ENCODE data around the gene CSNK1A1. TPM values are rescaled to one million over a fixed set of nuclear protein-coding genes. Genes with fewer than 3 reads are reported as not detected.
A peak's percentile ranks its signal among the peaks of the same experiment; 100 is the strongest.
"Not testable (repeated sequence)": the region's sequence is repeated elsewhere in the genome, so short reads cannot be mapped to it uniquely, and the experiment has no call there.

CSNK1A1 gene
- total RNA-seq, 1 experiment from 2014 or later = 244 TPM

GRCh38 chr5:149598966-149599365 lies 47.7 kb upstream of the CSNK1A1 start:
- ChIA-PET POLR2A (ENCODE audit: low non-redundant PET) (no interaction called here), CTCF (no interaction called here)
- no peak for DNase-seq (ENCODE audit: low spot score)
- intact Hi-C loops (cut with micrococcal nuclease; ENCODE audit: unreplicated experiment) = no loop called here
- no peaks in the 10 kb centered on the region for H3K36me3 ChIP-seq (ENCODE audit: insufficient read depth, low read length, poor library complexity, severe bottlenecking)
- TF ChIP-seq, protein P1, sequence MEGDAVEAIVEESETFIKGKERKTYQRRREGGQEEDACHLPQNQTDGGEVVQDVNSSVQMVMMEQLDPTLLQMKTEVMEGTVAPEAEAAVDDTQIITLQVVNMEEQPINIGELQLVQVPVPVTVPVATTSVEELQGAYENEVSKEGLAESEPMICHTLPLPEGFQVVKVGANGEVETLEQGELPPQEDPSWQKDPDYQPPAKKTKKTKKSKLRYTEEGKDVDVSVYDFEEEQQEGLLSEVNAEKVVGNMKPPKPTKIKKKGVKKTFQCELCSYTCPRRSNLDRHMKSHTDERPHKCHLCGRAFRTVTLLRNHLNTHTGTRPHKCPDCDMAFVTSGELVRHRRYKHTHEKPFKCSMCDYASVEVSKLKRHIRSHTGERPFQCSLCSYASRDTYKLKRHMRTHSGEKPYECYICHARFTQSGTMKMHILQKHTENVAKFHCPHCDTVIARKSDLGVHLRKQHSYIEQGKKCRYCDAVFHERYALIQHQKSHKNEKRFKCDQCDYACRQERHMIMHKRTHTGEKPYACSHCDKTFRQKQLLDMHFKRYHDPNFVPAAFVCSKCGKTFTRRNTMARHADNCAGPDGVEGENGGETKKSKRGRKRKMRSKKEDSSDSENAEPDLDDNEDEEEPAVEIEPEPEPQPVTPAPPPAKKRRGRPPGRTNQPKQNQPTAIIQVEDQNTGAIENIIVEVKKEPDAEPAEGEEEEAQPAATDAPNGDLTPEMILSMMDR (conservative IDR thresholded peaks at IDR 0.05; ENCODE audit: low read depth, low read length) = no peak
- TF ChIP-seq EZH2 (IDR thresholded peaks at IDR 0.05; ENCODE audit: borderline replicate concordance, low read depth, low read length, poor library complexity, severe bottlenecking) = no peak
- no peak overlapping the region for H3K27ac ChIP-seq (ENCODE audit: low read depth, low read length, poor library complexity, severe bottlenecking)
- no TSS peak for BruUV-seq (replicated peaks)
- no peaks in the 10 kb centered on the region for H3K9me3 ChIP-seq (ENCODE audit: low read depth, low read length, poor library complexity, severe bottlenecking)
- H3K4me1 ChIP-seq (ENCODE audit: insufficient read depth, low read length, poor library complexity, severe bottlenecking) = peaks cover 4% of the 10 kb centered on the region
- H3K4me3 ChIP-seq (ENCODE audit: low read depth, low read length, poor library complexity, severe bottlenecking) = no peak overlapping the region
- H3K27me3 ChIP-seq (replicated peaks; ENCODE audit: insufficient read depth, low read depth, low read length, poor library complexity) = no peaks in the 10 kb centered on the region

DNA sequence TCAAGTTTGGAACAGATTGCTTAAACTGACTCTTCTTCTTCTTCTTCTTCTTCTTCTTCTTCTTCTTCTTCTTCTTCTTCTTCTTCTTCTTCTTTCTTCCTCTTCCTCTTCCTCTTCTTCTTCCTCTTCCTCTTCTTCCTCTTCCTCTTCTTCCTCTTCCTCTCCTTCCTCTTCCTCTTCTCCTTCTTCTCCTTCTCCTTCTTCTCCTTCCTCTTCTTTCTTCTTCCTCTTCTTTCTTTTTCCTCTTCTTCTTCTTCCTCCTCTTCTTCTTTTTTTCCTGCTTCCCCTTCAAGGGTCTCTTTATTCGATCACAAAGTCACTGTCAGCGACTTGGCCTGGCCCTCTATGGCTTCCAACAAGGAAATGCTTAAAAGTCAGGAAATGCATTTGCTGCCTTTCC lies 47.0 kb upstream of the CSNK1A1 start:
- H3K36me3 ChIP-seq (ENCODE audit: insufficient read depth, low read length, poor library complexity, severe bottlenecking); POLR2A ChIA-PET (ENCODE audit: low non-redundant PET); H3K9me3 ChIP-seq (ENCODE audit: low read depth, low read length, poor library complexity, severe bottlenecking); DNase-seq (ENCODE audit: low spot score); H3K4me1 ChIP-seq (ENCODE audit: insufficient read depth, low read length, poor library complexity, severe bottlenecking); intact Hi-C loops (cut with micrococcal nuclease; ENCODE audit: unreplicated experiment); H3K27me3 ChIP-seq (replicated peaks; ENCODE audit: insufficient read depth, low read depth, low read length, poor library complexity); CTCF ChIA-PET; H3K4me3 ChIP-seq (ENCODE audit: low read depth, low read length, poor library complexity, severe bottlenecking); BruUV-seq (replicated peaks); H3K27ac ChIP-seq (ENCODE audit: low read depth, low read length, poor library complexity, severe bottlenecking): not testable (repeated sequence)

DNA sequence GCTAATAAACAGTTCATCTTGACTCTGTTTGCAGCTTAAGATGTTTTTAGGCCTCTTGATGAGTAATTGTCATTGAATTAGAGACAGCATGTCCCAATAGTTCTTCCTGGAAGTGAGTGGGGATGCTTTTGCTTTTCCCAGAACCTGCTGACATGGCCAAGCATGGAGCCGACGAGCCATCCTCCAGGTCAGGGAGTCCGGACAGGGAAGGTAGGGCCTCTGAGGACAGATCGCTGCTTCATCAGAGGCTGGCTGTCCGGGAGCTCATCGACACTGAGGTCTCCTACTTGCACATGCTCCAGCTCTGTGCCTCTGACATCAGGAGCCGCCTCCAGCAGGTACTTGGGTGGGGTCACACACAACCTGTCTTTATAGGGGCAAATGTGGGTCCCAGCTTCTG lies 46.4 kb upstream of the CSNK1A1 start:
- intact Hi-C loops (cut with micrococcal nuclease; ENCODE audit: unreplicated experiment) = no loop called here
- Histone ChIP-seq H3K27ac (ENCODE audit: low read depth, low read length, poor library complexity, severe bottlenecking) (no peak overlapping the region), H3K4me1 (ENCODE audit: insufficient read depth, low read length, poor library complexity, severe bottlenecking) (peaks cover 4% of the 10 kb centered on the region), H3K27me3 (replicated peaks; ENCODE audit: insufficient read depth, low read depth, low read length, poor library complexity) (no peaks in the 10 kb centered on the region), H3K9me3 (ENCODE audit: low read depth, low read length, poor library complexity, severe bottlenecking) (no peaks in the 10 kb centered on the region), H3K36me3 (ENCODE audit: insufficient read depth, low read length, poor library complexity, severe bottlenecking) (no peaks in the 10 kb centered on the region), H3K4me3 (ENCODE audit: low read depth, low read length, poor library complexity, severe bottlenecking) (no peak overlapping the region)
- no TSS peak for BruUV-seq (replicated peaks)
- no peak for TF ChIP-seq EZH2 (IDR thresholded peaks at IDR 0.05; ENCODE audit: borderline replicate concordance, low read depth, low read length, poor library complexity, severe bottlenecking)
- TF ChIP-seq, protein P1 (conservative IDR thresholded peaks at IDR 0.05; ENCODE audit: low read depth, low read length) = no peak
- DNase-seq (ENCODE audit: low spot score) = no peak
- POLR2A ChIA-PET (ENCODE audit: low non-redundant PET) = no interaction called here
- CTCF ChIA-PET = no interaction called here

- no peak overlapping the region for H3K4me3 ChIP-seq (ENCODE audit: low read depth, low read length, poor library complexity, severe bottlenecking)
- H3K4me1 ChIP-seq (ENCODE audit: insufficient read depth, low read length, poor library complexity, severe bottlenecking) = peaks cover 4% of the 10 kb centered on the region
- no peaks in the 10 kb centered on the region for H3K27me3 ChIP-seq (replicated peaks; ENCODE audit: insufficient read depth, low read depth, low read length, poor library complexity)
- TF ChIP-seq EZH2 (IDR thresholded peaks at IDR 0.05; ENCODE audit: borderline replicate concordance, low read depth, low read length, poor library complexity, severe bottlenecking) = no peak
- TF ChIP-seq, protein P1 (conservative IDR thresholded peaks at IDR 0.05; ENCODE audit: low read depth, low read length) = no peak
- ChIA-PET POLR2A (ENCODE audit: low non-redundant PET) (interaction anchor here (0.6 kb wide), 1 partner anchor 56 kb away, joined by 3 read pairs; no protein-coding TSS in a partner anchor), CTCF (no interaction called here)
- DNase-seq (ENCODE audit: low spot score) = peak; percentile 47
- peak overlapping the region; percentile 24 for H3K27ac ChIP-seq (ENCODE audit: low read depth, low read length, poor library complexity, severe bottlenecking)
- H3K36me3 ChIP-seq (ENCODE audit: insufficient read depth, low read length, poor library complexity, severe bottlenecking) = no peaks in the 10 kb centered on the region
- no TSS peak for BruUV-seq (replicated peaks)
- intact Hi-C loops (cut with micrococcal nuclease; ENCODE audit: unreplicated experiment) = no loop called here
- no peaks in the 10 kb centered on the region for H3K9me3 ChIP-seq (ENCODE audit: low read depth, low read length, poor library complexity, severe bottlenecking)
Observed at GRCh38 chr5:149596712-149597111, 45.5 kb upstream of the CSNK1A1 start.

DNA sequence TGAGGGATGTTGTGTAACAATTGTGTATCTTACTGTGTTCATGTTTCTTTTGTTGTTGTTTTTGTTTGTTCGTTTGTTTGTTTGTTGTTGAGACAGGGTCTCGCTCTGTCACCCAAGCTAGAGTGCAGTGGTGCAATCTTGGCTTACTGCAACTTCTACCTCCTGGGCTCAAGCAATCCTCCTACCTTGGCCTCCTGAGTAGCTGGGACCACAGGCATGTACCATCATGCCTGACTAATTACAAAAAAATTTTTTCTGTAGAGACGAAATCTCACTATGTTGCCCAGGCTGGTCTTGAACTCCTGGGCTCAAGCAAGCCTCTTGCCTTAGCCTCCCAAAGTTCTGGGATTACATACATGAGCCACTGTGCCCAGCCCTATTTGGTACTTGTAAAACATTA lies 43.9 kb upstream of the CSNK1A1 start:
- CTCF ChIA-PET; DNase-seq (ENCODE audit: low spot score); H3K36me3 ChIP-seq (ENCODE audit: insufficient read depth, low read length, poor library complexity, severe bottlenecking); H3K27ac ChIP-seq (ENCODE audit: low read depth, low read length, poor library complexity, severe bottlenecking); POLR2A ChIA-PET (ENCODE audit: low non-redundant PET); intact Hi-C loops (cut with micrococcal nuclease; ENCODE audit: unreplicated experiment); H3K9me3 ChIP-seq (ENCODE audit: low read depth, low read length, poor library complexity, severe bottlenecking); BruUV-seq (replicated peaks); H3K4me3 ChIP-seq (ENCODE audit: low read depth, low read length, poor library complexity, severe bottlenecking); H3K27me3 ChIP-seq (replicated peaks; ENCODE audit: insufficient read depth, low read depth, low read length, poor library complexity); H3K4me1 ChIP-seq (ENCODE audit: insufficient read depth, low read length, poor library complexity, severe bottlenecking): not testable (repeated sequence)

All from A673 (cell line).